NCI-H524 treated with DMSO at 0.1 percent for 48 hours (cell line): Measurements from ENCODE around the gene NF1.
A peak's percentile ranks its signal among the peaks of the same experiment; 100 is the strongest.

Experiments used
- DNase-seq: peaks from one replicate; lab custom pipeline; 2025; lab: John Stamatoyannopoulos, UW

The NF1 gene

GRCh38 chr17:31411707-31412285 is 317.0 kb downstream of the NF1 start:
- no peak for DNase-seq

GRCh38 chr17:31412511-31412910 is 317.7 kb downstream of the NF1 start:
- DNase-seq = no peak

GRCh38 chr17:31413081-31413799 is 318.5 kb downstream of the NF1 start:
- DNase-seq = no peak

GRCh38 chr17:31413874-31414549 is 319.2 kb downstream of the NF1 start:
- DNase-seq = peak; percentile 42

- no peak for DNase-seq
Observed at GRCh38 chr17:31414550-31414918, 319.8 kb downstream of the NF1 start.

- no peak for DNase-seq
Observed at GRCh38 chr17:31415004-31415454, 320.3 kb downstream of the NF1 start.

- DNase-seq = no peak
Observed at GRCh38 chr17:31415640-31416502, 321.1 kb downstream of the NF1 start.

- no peak for DNase-seq
Observed at GRCh38 chr17:31416503-31416923, 321.7 kb downstream of the NF1 start.

GRCh38 chr17:31417051-31417792 is 322.4 kb downstream of the NF1 start:
- DNase-seq = no peak

- no peak for DNase-seq
Observed at GRCh38 chr17:31418773-31419350, 324.1 kb downstream of the NF1 start.

- no peak for DNase-seq
Observed at GRCh38 chr17:31422443-31422842, 327.7 kb downstream of the NF1 start.

GRCh38 chr17:31424944-31425281 is 330.1 kb downstream of the NF1 start:
- DNase-seq = no peak

- peak; percentile 30 for DNase-seq
Observed at GRCh38 chr17:31425282-31426040, 330.7 kb downstream of the NF1 start.
